CD14-positive monocyte (primary cell): ENCODE results near the gene YDJC. TPM values are rescaled to one million over a fixed set of nuclear protein-coding genes. Genes with fewer than 3 reads are reported as not detected.
A peak's percentile ranks its signal among the peaks of the same experiment; 100 is the strongest.

ENCODE experiments used
- DNase-seq, 3 donors: peaks; one replicate each; pipeline ENCODE4 v3.0.0-alpha.2; 2011 to 2022
- H2AFZ ChIP-seq: 2 replicates; pipeline ENCODE4 v1.6.0; 2012; ENCODE audit warnings: mild to moderate bottlenecking, low read depth, low read length, inconsistent platforms; ENCODE audit not compliant: insufficient read depth, poor library complexity, severe bottlenecking
- H3K27ac ChIP-seq, 2 donors: 1 replicate in 1 of 2; 2 replicates in 1 of 2; pipeline ENCODE4 v1.5.1; 2012 to 2013; ENCODE audit warnings: low read length in 2 of 2, control low read depth in 1 of 2, inconsistent platforms in 1 of 2, low read depth in 1 of 2, mild to moderate bottlenecking in 1 of 2
- H3K27me3 ChIP-seq, 2 donors: one replicate each; pipeline versions ENCODE4 v1.6.0 to v1.6.1; 2011 to 2013; ENCODE audit warnings: low read length in 2 of 2; ENCODE audit not compliant: control insufficient read depth in 2 of 2, insufficient read depth in 2 of 2
- H3K36me3 ChIP-seq, 2 donors: replicated peaks in 1 of 2; 1 replicate in 1 of 2; 2 replicates in 1 of 2; pipeline versions ENCODE4 v1.5.1 to v1.6.1; 2012 to 2013; ENCODE audit warnings: low read length in 2 of 2, control low read depth in 1 of 2, inconsistent platforms in 1 of 2, mild to moderate bottlenecking in 1 of 2; ENCODE audit not compliant: insufficient read depth in 2 of 2, control insufficient read depth in 1 of 2
- H3K4me1 ChIP-seq, 2 donors: 1 replicate in 1 of 2; 2 replicates in 1 of 2; pipeline versions ENCODE4 v1.5.1 to v1.6.1; 2012 to 2013; ENCODE audit warnings: low read length in 2 of 2, control low read depth in 1 of 2, inconsistent platforms in 1 of 2, mild to moderate bottlenecking in 1 of 2, moderate library complexity in 1 of 2; ENCODE audit not compliant: insufficient read depth in 2 of 2, control insufficient read depth in 1 of 2
- H3K4me2 ChIP-seq: replicated peaks from 2 replicates; pipeline ENCODE3; 2012; ENCODE audit warnings: low read length, moderate library complexity, mild to moderate bottlenecking; ENCODE audit not compliant: poor library complexity, severe bottlenecking; ENCODE audit errors: extremely low read depth
- H3K4me3 ChIP-seq, 3 experiments: fragments of 200-600 bp in 1 of 3; sonication (generic) in 1 of 3; replicated peaks in 1 of 3; 1 replicate in 2 of 3; 2 replicates in 1 of 3; pipeline ENCODE4 v1.5.1; 2011 to 2013; ENCODE audit warnings: low read length in 3 of 3, mild to moderate bottlenecking in 3 of 3, control low read depth in 2 of 3, low read depth in 2 of 3, inconsistent platforms in 1 of 3, moderate library complexity in 1 of 3
- H3K79me2 ChIP-seq: 2 replicates; pipeline ENCODE4 v1.6.0; 2012; ENCODE audit warnings: mild to moderate bottlenecking, control low read depth, inconsistent platforms, low read length, moderate library complexity; ENCODE audit not compliant: insufficient read depth
- H3K9ac ChIP-seq: 2 replicates; pipeline ENCODE4 v1.6.0; 2017; ENCODE audit warnings: low read length, mild to moderate bottlenecking; ENCODE audit not compliant: insufficient read depth, poor library complexity, severe bottlenecking
- H3K9me3 ChIP-seq, 2 donors: replicated peaks in 1 of 2; 1 replicate in 1 of 2; 2 replicates in 1 of 2; pipeline versions ENCODE4 v1.5.1 to v1.6.1; 2012 to 2013; ENCODE audit warnings: low read length in 2 of 2, control low read depth in 1 of 2; ENCODE audit not compliant: control insufficient read depth in 1 of 2, insufficient read depth in 1 of 2
- H4K20me1 ChIP-seq: 2 replicates; pipeline ENCODE4 v1.6.0; 2012; ENCODE audit warnings: mild to moderate bottlenecking, low read length, control low read depth, moderate library complexity; ENCODE audit not compliant: insufficient read depth
- H3K27ac Mint-ChIP-seq, 7 donors: one replicate each; pipeline ENCODE4 v1.8.0; 2020; ENCODE audit warnings: mild to moderate bottlenecking in 7 of 7, mixed read lengths in 7 of 7, moderate library complexity in 6 of 7, inconsistent platforms in 2 of 7
- H3K27me3 Mint-ChIP-seq, 3 donors: one replicate each; pipeline ENCODE4 v1.8.0; 2021 to 2022; ENCODE audit warnings: low read depth in 3 of 3, mild to moderate bottlenecking in 3 of 3, mixed read lengths in 3 of 3, moderate library complexity in 3 of 3, inconsistent platforms in 1 of 3
- H3K36me3 Mint-ChIP-seq, 2 donors: one replicate each; pipeline ENCODE4 v1.8.0; 2020; ENCODE audit warnings: mixed read lengths in 2 of 2, inconsistent platforms in 1 of 2, mild to moderate bottlenecking in 1 of 2
- H3K4me1 Mint-ChIP-seq: one replicate; pipeline ENCODE4 v1.8.0; 2020; ENCODE audit warnings: mild to moderate bottlenecking, mixed read lengths
- H3K4me3 Mint-ChIP-seq, 2 donors: one replicate each; pipeline ENCODE4 v1.8.0; 2020; ENCODE audit warnings: mild to moderate bottlenecking in 2 of 2, mixed read lengths in 2 of 2, moderate library complexity in 1 of 2
- H3K9me3 Mint-ChIP-seq, 7 donors: one replicate each; pipeline ENCODE4 v1.8.0; 2020 to 2022; ENCODE audit warnings: mixed read lengths in 7 of 7, mild to moderate bottlenecking in 6 of 7, moderate library complexity in 6 of 7, inconsistent platforms in 2 of 7
- WGBS: methylation state at CpG from one replicate; pipeline ENCODE4 v1.1.5; 2013; ENCODE audit warnings: missing lambda C conversion rate; ENCODE audit not compliant: insufficient coverage; 5-methylcytosine and 5-hydroxymethylcytosine counted together
- intact Hi-C, 2 donors: fragments of 100-400 bp; cut with micrococcal nuclease; formaldehyde crosslinking; loops; one replicate each; pipeline versions ENCODE4 v1.15.0 to v1.15.1; 2023
- polyA plus RNA-seq, 3 donors: library from polyadenylated mRNA; depleted of rRNA in 1 of 3; unstranded in 2 of 3; stranded (reverse) in 1 of 3; fragments of 300-500 nt in 2 of 3; fragments of >200 nt in 1 of 3; fragmentation: Illumina TruSeq in 2 of 3; gene quantifications; 1 replicate in 2 of 3; 2 replicates in 1 of 3; pipeline ENCODE4 v1.2.3, GENCODE V29; 2012 to 2021
- TF ChIP-seq, protein P1 (sequence below): fragments of 200-600 bp; IDR thresholded peaks from one replicate; pipeline ENCODE4 v1.8.0; 2022; ENCODE audit warnings: antibody characterized with exemption, mild to moderate bottlenecking

The YDJC gene
- polyA plus RNA-seq, 3 donors: 26.5 to 32.9 (median 26.7) TPM

DNA sequence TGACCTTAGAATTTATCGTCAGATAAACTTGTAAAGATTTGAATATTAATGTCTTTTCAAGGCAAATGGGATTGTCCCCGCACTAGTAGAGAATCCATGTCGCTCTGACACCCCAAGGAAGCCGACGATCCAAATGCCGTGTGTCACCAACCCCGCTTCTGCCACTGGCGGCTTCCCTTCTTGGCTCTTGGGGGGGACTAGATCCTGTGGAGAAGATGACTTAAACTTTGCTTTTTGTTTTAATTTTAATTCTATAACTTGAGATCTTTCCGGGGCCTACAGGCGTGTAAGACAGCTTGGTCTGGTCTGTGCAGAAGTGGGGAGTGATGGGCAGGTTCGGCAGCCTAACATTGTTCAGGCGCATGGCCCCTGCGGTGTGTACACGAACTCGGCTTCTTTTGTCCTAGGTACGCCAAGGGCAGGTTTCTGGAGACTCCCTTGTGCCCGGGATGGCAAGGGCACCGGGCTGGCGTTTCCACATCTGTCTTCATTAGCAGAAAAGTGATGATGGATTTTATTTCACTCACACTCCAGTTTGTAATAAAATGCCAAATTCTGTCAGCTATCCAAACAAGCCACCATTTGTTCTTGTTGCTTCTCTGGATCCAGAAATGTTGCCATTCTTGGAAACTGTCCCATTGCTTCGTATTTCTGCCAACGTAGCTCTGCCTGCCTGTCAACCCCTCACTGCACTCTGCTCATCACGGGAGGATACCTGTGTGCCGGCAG lies 6.7 kb downstream of the YDJC start:
- Histone ChIP-seq H3K27me3 (no peaks in the 10 kb centered on the region), H3K4me3 (no peak overlapping the region), H2AFZ (no peak overlapping the region), H3K4me2 (no peak overlapping the region), H3K4me1 (peaks cover 38 to 57% of the 10 kb centered on the region in 2 donors), H3K36me3 (peaks cover 19 to 52% of the 10 kb centered on the region in 2 donors), H3K9ac (no peak overlapping the region), H3K27ac (peak overlapping the region in 1 of 2 donors; percentile 59), H3K79me2 (peaks cover 94% of the 10 kb centered on the region), H4K20me1 (peaks cover 98% of the 10 kb centered on the region), H3K9me3 (no peaks in the 10 kb centered on the region)
- 96% methylated on average over 14 of the region's 23 CpGs for WGBS
- peaks cover 17 to 54% of the 10 kb centered on the region in 2 donors for H3K36me3 Mint-ChIP-seq
- TF ChIP-seq, protein P1, sequence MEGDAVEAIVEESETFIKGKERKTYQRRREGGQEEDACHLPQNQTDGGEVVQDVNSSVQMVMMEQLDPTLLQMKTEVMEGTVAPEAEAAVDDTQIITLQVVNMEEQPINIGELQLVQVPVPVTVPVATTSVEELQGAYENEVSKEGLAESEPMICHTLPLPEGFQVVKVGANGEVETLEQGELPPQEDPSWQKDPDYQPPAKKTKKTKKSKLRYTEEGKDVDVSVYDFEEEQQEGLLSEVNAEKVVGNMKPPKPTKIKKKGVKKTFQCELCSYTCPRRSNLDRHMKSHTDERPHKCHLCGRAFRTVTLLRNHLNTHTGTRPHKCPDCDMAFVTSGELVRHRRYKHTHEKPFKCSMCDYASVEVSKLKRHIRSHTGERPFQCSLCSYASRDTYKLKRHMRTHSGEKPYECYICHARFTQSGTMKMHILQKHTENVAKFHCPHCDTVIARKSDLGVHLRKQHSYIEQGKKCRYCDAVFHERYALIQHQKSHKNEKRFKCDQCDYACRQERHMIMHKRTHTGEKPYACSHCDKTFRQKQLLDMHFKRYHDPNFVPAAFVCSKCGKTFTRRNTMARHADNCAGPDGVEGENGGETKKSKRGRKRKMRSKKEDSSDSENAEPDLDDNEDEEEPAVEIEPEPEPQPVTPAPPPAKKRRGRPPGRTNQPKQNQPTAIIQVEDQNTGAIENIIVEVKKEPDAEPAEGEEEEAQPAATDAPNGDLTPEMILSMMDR: no peak
- peaks cover 66% of the 10 kb centered on the region for H3K4me1 Mint-ChIP-seq
- no peaks in the 10 kb centered on the region for H3K9me3 Mint-ChIP-seq
- peaks cover 0 to 1% (median 0%) of the 10 kb centered on the region in 3 donors for H3K27me3 Mint-ChIP-seq
- peak overlapping the region in 6 of 7 donors; percentile 40 to 81 (median 70) for H3K27ac Mint-ChIP-seq
- intact Hi-C loops: no loop called here
- DNase-seq: no peak
- H3K4me3 Mint-ChIP-seq: no peak overlapping the region

DNA sequence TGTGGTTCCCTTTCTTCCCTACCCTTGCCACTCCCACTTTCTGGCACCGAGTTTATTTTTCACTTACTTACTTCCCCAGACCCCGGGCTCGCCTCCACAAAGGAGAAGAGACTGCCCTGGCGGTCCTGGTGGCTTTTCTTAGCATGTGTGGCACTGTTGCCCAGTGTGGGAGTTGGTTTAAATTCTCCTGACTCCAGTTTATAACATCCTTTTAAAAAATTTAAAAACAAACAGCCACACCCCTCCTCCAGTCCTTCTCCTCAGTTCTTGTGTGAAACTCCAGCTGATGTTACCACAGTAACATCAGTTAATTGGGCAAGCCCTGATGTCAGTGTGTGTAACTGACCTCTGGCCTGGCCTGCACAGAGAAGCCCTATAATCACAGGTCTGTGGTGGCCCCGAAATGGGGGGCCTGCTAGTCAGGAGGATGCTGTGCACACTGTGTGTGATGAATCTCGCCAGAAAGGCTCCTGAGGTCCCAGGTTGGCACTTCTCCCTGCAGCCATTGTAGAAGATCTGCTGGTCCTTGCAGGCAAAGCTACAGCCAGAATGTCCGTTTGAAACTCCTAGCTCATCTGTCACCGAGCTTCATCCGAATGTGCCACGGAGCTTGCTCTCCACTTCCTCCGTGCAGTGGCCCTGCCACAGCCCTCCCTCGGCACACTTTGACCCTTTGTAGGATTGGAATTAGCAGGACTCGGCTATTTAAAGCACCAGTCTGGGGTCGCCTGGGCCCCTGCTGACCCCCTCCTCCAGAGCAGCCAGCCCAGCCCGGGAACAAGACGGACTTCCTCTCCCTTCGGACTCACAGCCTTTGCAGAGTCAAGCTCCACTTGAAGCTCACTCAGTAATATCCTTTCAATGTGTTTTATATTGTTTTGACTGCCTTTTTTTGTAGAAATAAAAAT lies 7.6 kb downstream of the YDJC start:
- H3K27ac ChIP-seq: peak overlapping the region; percentile 25 to 59
- H3K9me3 ChIP-seq: no peaks in the 10 kb centered on the region
- H3K27ac Mint-ChIP-seq: peak overlapping the region; percentile 64 to 85 (median 79)
- peaks cover 60% of the 10 kb centered on the region for H3K4me1 Mint-ChIP-seq
- H2AFZ ChIP-seq: no peak overlapping the region
- peak overlapping the region in 1 of 3 experiments; percentile 18 for H3K4me3 ChIP-seq
- TF ChIP-seq, protein P1: no peak
- intact Hi-C loops: no loop called here
- H3K4me3 Mint-ChIP-seq: peak overlapping the region; percentile 24 to 58
- peaks cover 0 to 1% (median 0%) of the 10 kb centered on the region in 3 donors for H3K27me3 Mint-ChIP-seq
- H3K4me2 ChIP-seq: peak overlapping the region; percentile 14
- H3K36me3 ChIP-seq: peaks cover 16 to 46% of the 10 kb centered on the region in 2 donors
- peaks cover 98% of the 10 kb centered on the region for H4K20me1 ChIP-seq
- peak in 2 of 3 donors; percentile 40 to 52 for DNase-seq
- H3K27me3 ChIP-seq: no peaks in the 10 kb centered on the region
- peaks cover 94% of the 10 kb centered on the region for H3K79me2 ChIP-seq
- 69% methylated on average over 8 of the region's 17 CpGs for WGBS
- H3K9me3 Mint-ChIP-seq: no peaks in the 10 kb centered on the region
- H3K9ac ChIP-seq: no peak overlapping the region
- H3K4me1 ChIP-seq: peaks cover 38 to 52% of the 10 kb centered on the region in 2 donors
- H3K36me3 Mint-ChIP-seq: peaks cover 15 to 48% of the 10 kb centered on the region in 2 donors
